HG02938 (cell line): ENCODE results near the gene MRGPRF.

Experiments used
- ATAC-seq: cut with Tn5 transposase; IDR thresholded peaks from one replicate; pipeline ENCODE4 v1.9.1; 2021; ENCODE audit warnings: mild to moderate bottlenecking, moderate library complexity; ENCODE audit not compliant: unreplicated experiment

Gene MRGPRF

DNA sequence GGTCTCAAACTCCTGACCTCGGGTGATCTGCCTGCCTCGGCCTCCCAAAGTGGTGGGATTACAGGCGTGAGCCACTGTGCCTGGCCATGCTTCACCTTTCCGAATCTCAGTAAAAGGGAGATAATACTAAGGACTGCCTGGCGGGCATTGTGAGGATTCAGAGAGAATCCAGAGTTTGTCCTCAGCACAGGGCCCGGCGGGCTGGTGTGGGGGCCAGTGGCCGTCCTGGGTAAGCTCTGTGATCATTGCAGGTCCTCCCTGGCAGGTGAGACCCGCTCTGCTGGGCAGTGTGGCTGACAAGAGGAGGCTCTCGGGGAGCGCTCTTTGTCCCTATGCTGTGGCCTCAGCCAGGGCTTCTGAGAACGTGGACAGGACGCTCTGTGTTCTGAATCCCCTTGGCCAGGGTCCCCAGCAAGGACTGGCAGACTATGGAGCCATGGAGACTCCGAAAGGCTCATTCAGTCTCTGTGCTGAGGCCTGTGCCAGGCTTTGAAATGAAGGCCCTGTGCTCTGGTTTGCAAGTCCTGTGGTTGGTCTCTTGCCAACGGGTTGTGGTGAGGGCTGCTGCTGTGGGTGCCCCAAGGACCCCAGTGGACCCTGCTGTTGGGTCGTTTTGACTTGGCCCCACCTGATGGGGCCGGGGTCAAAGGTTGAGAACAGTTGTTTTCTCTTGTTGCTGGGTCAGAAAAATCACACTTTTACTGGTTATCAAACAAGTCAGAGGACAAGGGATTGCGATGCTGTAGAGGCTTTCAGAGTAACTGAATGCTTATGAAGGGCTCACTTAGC, 37.7 kb upstream of the MRGPRF start:
- ATAC-seq, result no peak

DNA sequence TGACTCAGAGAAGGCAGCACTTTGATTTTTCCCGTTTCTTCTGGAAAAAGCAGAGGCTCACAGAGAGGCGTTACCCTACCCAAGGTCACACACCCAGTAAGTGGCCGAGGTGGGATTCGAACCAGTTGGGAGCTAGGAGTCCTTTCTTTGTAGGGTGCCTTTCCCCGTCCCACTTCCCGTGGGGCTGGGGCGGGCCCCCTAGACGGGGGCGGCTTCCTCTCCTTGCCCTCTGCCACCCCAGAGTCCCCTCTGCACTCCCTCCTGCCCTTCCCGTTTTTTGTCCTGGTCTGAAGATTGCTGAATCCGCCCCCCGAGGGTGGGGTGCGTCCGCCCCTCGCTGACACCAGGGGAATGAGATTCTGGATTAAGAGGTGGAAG, 36.4 kb upstream of the MRGPRF start:
- ATAC-seq, result no peak

DNA sequence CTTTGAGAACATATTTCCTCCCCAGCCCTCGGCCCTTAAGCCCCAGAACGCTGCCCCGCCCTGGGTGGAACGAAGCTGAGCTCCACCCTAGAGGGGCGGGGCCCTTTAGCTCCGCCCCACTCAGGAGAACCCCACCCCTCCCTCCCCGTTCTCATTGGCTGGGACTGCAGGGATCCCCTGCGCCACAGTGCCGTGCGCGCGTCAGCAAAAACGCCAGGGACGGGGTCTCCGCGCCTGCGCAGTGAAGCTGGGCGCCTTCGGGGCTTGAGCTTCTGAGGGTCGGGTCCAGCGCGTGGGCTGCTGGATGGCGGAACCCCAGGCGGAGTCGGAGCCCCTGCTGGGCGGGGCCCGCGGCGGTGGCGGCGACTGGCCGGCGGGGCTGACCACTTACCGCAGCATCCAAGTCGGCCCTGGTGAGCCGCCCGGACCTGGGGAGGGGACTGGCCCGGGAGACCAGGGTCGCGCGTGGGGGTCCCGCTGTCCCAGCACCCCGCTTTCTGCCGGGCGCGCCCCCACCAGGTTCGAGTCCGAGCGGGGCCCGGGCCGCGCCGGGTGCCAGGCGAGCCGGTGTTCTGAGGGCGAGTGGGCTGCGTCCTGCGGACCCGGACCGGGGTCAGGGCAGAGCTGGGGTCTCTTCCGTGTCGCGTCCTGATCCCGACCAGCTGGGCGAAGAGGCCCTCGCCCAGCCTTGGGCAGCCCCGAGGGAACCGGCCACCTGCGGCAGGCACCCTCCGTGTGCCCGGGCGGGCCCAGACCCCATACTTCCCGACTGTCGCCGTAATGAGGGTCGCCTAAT, 35.8 kb upstream of the MRGPRF start, which contains the start of gene TPCN2:
TPCN2 (plus strand) TSS at position 239 of the 796 bp plus-strand sequence; CDS start at position 305, 66 bp downstream.
- ATAC-seq, result peak; percentile 81

DNA sequence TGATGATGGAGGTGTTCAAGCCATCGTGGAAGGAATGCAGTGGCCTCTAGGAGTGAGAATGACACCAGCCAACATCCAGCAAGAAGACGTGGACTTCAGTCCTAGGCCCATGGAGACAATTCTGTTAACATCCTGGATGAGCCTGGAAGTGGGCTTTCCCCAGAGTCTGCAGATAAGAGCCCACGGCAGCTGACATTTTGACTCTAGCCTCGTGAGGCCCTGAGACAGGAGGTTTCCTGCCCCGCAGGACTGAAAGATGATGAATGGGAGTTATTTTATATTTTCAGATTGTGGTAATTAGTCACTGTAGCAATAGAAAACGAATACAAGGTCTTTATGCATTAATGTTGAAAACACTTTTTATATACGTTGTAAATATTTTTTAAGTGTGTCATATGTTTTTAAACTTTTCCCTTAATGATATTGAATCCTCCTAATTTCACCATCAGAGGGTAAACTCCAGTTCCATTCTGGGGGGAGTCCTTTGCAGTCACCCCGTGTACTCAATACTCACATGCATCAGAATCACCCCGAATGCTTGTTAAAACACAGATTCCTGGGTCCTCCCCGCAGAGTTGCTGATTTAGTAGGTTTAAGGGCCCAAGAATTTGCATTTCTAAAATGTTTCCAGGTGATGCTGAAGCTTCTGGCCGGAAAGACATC, 35.1 kb upstream of the MRGPRF start:
- ATAC-seq, result no peak

DNA sequence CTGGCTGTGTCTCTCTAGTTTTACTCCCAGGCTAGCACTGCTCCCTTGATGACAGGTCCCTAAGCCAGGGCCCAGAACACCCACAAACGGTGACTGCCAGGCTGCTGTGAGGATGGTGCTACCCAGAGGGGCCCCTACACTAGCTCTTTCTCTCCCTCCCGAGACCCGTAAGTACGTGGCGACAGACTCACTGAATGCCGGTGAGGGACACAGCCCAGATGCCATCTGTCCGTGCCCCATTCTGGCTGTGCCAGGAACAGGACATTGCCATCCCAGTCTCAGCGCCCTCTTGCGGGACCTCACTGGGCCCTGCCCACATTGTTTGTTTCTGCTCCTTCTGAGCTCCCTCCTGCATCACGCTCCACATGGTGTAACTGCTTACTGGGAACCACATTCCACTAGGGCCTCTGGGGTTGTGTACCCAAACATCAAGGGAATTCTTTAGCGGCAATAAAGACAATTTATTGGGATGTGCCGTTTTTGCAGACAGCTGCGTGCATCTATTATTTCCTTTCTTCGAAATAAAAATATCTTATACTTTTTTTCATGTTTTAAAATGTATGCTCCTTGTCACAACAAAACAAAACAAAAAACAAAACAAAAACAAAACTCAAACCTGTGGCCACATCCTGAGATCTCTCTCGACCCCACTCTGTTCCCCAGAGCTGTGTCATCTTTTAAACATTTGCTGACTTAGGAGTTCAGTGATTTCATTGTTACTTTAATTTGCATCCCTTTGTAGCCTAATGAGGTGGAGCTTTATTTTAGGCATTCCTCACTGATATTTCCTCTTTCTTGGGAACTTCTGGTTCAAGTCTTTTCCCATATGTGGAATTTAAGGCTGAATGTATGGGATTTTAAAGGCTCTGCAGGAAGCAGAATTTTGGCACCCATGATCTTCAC, 31.3 kb upstream of the MRGPRF start:
- no peak for ATAC-seq

DNA sequence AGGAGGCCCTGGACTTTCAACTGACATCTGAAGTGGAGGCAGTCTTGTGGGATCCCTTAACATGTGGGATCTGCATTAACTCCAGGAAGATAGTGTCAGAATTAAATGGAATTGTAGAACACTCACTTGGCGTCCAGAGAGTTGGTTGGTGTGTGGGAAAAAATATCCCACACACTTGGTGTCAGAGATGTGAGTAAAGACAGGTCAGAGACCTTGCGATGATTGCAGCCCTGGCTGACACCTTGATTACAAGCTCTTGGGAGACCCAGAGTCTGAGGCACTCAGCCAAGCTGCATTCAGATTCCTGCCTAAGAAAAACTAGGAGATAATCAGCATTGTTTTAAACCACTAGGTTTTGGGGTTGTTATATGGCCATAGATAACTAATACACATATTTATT, 28.5 kb upstream of the MRGPRF start:
- ATAC-seq, result no peak

DNA sequence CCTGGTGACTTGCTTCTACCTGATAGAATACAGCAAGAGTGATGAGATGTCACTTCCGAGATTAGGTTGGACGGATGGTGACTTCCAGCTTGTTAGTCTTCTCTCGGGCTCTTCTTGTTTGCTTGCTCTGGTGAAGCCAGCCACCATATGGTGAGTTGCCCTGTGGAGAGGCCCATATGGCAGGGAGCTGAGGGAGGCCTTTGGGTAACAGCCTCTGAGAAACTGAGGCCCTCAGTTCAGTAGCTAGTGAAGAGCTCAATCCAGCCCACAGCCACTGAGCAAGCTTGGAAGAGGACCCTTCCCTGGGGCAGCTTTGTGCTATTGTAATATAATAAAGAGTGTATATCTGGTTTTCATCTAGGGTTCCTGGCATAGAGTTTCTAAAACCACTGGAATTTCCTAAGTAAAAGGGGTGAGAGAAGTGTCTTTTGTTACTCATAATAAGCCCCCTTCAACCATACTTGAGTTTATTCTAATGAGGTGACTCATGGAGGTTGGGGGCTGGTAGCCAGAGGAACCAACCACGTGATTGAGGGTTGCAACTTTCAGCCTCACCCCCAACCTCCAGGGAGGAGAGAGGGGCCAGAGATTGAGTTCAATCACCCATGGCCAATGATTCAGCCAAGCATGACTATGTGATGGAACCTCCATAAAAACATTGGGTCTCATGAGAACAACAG, 27.7 kb upstream of the MRGPRF start:
- ATAC-seq, result no peak

DNA sequence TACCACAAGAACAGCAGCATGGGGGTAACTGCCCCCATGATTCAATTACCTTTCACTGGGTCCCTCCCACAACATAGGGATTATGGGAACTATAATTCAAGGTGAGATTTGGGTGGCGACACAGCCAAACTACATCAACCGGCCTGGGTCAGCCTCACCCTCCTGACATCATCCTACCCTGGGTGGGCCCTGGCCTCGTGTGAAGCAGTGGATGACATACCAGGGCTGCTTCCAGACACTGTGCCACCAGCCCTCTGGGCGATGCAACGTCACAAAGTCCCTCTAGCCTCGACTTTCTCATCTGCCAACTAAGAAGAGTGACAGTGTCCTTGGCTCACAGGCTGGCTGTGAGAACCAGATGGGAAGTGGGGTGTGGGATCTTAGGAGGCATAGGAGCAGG, 27.0 kb upstream of the MRGPRF start:
- ATAC-seq, result no peak

DNA sequence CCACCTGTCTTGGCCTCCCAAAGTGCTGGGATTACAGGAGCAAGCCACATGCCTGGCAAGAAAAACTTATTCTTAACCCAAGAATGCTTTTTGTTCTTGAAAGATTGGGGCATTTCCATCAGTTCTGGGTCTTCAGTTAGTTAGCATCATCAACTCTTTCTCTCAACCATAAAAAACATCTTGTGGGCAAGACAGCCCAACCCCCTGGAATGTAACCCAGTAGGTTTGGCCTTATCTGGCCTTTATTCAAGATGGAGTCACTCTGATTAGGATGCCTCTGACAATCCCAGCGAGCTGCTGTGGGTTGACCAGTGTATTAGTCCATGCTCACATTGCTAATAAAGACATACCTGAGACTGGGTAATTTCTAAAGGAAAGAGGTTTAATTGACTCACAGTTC, 26.5 kb upstream of the MRGPRF start:
- ATAC-seq, result no peak

DNA sequence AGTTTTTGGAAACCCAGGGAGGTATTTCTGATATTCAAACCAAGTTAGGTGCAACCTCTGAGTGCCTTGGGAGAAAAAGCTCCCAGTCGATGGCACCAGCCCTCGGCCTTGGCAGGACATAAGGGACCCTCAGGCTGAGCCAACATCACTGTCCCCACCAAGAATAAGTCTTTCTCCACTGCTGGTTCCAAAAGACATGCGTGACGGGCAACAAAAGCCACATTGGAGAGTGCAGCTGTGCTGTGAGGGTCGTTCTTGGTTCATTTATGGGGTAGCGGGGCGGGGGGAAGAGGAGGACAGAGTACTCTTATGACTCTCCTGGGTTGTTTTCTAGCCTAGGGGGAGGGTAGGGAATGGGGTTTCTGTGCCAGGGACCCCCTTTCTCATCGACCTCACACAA, 24.5 kb upstream of the MRGPRF start:
- no peak for ATAC-seq

DNA sequence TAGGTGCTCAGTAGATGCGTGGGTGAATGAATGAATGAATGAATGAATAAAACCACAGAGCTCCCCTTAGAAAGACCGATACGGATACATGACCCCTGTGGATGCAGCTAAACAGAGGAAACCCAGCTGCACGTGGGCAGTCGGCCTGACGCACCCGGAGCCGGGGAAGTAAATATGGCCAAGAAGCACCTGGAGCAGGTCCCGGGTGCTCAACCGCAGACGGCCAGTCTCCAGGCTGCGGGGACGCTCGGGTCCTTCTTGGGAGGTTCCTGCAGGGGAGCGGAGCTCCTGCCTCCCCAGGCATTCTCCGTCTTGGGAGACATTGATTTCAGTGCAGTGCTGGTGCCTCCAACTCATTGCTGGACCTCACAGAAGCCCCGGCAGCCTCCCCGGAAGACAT, 24.0 kb upstream of the MRGPRF start:
- no peak for ATAC-seq

DNA sequence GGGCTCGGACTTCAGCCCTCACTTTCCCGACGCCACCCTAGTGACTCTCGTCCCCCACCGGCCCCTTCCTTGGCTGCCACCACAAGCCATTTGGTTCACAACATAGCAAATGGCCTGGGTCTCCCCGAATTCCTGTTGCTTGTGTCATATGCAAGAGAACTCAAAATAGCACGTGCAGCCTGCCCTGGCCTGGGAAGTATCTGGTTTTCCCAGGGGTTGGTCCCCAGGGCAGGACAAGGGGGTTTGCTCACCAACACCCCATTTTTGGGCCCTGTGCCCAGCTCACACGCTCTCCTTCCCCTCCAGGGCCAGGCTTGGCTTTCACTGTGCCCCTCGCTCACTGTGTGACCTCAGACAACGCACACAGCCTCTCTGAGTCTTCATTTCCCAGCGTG, 22.9 kb upstream of the MRGPRF start:
- no peak for ATAC-seq

DNA sequence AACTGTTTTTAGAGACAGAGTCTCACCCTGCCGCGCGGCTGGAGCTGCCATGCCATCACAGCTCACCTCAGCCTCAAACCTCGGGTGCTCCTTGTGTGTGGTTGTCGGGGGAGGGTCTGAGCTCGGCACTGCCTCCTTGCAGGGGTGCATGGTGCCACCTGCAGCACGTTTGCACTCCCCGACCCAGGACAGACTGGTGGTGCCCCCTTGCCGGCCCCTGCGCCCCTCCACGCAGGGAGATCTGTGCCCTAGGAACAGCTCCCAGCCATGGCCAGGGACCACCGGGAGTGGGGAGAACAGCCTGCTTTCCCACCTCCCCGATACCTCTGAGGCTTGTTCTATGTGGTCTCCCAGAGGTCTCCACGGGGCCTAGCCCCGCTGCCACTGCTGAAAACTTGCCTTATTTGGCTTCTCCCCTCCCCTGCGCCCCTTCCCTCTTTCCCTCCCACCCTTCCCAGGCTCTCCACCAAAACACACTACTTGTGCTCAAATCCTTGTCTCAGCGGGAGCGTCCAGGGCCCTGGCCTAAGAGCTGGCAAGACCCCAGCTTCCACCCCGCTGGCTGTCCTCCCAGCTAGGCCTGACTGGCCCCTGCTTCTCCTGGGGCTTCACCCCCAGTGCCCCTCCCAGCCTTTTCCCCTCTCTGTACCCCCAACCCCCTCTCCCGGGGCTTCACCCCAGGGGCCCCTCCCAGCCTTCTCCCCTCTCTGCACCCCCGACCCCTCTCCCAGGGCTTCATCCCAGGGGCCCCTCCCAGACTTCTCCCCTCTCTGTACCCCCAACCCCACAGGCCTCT, 22.3 kb upstream of the MRGPRF start:
- ATAC-seq, result no peak

DNA sequence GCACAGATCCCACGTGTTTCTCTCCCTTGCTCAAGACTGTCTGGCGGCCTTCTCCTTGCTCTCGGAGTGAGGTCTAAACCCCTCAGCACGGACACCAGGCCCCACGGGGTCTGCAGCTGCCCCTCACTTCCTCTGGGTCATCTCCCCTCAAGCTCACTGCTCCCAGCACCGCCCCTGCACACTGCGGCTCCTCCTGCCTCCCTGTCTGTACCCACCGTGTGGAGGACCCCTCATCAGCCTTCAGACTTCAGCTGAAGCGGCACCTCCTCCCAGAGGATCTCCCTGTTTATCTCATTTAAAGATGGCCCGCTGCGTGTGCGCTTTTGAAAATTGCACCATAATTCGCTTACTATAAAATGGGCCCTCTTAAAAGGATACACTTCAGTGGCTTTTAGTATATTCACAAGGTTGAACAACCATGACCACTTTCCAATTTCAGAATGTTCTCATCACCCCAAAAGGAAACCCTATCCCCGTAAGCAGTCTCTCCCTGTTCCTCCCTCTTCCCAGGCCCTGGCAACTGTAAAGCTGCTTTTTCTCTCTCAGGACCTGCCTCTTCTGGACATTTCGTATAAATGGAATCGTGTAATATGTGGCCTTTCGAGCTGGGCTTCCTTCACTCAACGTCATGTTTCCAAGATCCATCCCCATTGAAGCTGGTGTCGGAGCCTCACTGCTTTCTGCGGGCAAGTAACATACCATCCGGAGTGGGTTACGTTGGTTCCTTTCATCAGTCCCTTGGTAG, 21.2 kb upstream of the MRGPRF start:
- ATAC-seq, result no peak

DNA sequence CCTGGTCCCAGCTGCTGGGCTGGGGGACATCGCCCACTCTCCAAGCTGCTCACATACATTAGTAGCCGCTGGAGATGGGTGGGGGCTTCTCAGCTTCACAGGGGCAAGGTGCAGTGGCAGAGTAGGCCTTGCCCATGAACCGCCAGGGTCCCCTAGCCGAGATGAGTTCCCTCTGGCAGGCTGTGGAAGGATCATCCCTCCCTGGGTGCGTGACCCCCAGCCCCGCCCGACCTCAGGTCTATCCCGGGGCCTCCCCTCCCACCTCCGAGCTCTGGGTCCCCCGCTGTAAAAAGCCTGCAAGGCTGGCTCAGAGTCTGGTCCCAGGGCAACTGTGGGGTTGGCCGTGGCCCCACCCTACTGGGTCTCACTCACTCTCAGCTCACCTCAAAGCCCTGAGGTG, 20.4 kb upstream of the MRGPRF start:
- no peak for ATAC-seq

DNA sequence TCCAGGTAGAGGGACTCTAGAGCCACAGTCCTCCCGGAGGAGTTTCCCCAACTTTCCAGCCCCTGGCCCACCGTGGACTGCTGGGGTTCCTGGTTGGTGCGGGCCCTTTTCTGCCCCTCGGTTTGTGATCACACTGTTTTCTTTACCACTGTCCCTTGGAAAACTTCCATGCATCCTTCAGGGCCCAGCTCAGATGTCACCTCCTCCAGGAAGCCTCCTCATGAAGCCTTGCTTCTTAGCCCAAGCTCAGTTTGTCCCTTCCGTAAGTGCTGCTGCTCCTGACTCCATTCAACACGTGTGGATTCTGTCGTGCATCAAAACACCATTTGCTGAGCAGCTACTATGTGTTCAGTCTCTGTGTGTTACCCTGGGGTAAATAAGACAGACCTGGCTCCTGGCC, 19.8 kb upstream of the MRGPRF start:
- no peak for ATAC-seq

DNA sequence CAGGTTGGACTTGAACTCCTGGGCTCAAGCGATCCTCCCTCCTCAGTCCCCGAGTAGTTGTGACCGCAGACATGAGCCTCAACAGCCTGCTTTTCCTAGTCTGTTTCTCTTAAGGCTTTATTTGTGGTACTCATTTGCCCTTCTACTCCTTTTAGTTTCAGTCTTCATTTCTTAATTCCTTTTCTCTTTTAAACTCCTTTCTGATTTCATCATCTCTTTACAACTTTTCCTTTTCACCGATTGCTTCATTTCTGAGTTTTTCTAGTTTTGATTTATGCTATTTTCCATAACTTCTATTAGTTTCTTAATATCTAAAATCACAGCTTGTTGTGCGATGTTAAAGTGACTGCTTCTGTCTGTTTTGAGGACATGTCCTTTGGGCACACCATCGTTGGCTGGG, 17.3 kb upstream of the MRGPRF start:
- no peak for ATAC-seq

DNA sequence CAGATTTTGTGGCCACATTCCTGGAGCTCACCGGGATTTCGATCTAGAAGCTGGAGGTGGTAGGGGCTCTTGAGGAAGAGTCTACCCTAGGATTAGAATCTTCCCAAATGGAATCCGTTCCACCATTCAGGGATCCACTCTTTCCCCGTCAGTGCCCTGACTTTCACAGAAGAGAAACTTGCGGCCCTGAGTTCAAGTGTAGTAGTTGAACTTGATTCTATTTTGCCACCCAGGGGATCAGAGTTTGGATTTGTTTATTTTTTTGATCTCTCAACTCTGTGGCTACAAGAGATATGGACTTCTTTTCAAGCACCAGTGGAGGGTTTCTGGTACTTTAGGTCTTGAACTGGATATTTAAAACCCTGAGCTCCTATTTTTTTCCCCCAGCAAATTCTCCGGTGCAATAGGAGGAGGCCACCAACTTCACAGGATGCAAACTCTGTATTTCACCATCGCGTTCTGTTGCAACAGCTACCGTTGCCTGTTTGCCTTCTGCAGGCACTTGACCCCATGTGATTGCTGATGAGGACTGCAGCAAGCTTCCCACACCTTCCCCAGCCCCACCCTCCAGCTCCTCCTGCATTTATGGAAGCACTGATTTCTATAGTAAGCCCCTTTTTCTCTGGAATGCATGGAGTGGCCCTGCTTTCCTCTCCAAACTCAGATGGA, 14.8 kb upstream of the MRGPRF start:
- ATAC-seq, result no peak
